SU-DHL-6 (cell line): ENCODE measurements around the gene FERMT2.

ENCODE experiments used
- H2AFZ ChIP-seq: fragments of 200-600 bp; sonication (generic); 2 replicates; pipeline ENCODE4 v1.6.1; 2014; ENCODE audit warnings: low read depth, mild to moderate bottlenecking, moderate library complexity, mixed read lengths, antibody characterized with exemption, low read length; ENCODE audit not compliant: severe bottlenecking
- H3F3A ChIP-seq: fragments of 200-600 bp; shearing (Covaris generic); 2 replicates; pipeline ENCODE4 v1.6.0; 2016; ENCODE audit warnings: antibody characterized with exemption, mild to moderate bottlenecking; ENCODE audit not compliant: insufficient read depth
- H3K27ac ChIP-seq: fragments of 200-600 bp; sonication (generic); 2 replicates; pipeline ENCODE4 v1.5.1; 2016; ENCODE audit warnings: low read depth, mild to moderate bottlenecking, low read length, moderate library complexity, mixed read lengths
- H3K27me3 ChIP-seq: fragments of 200-600 bp; sonication (generic), shearing (Covaris generic); 2 replicates; pipeline ENCODE4 v1.6.0; 2014; ENCODE audit warnings: mild to moderate bottlenecking, low read length
- H3K36me3 ChIP-seq: fragments of 200-600 bp; sonication (generic); 2 replicates; pipeline ENCODE4 v1.6.1; 2014; ENCODE audit warnings: mild to moderate bottlenecking, low read length, mixed read lengths
- H3K4me2 ChIP-seq: fragments of 300-600, 200-600 bp; shearing (Covaris generic), sonication (generic); 2 replicates; pipeline ENCODE4 v1.6.0; 2014; ENCODE audit warnings: low read length, low read depth, mild to moderate bottlenecking; ENCODE audit not compliant: poor library complexity, severe bottlenecking
- H3K4me3 ChIP-seq: fragments of 200-600 bp; sonication (generic); 2 replicates; pipeline ENCODE4 v1.5.1; 2014; ENCODE audit warnings: antibody characterized with exemption, low read length, mild to moderate bottlenecking, mixed read lengths; ENCODE audit not compliant: insufficient read depth, poor library complexity, severe bottlenecking
- H3K79me2 ChIP-seq: fragments of 200-600 bp; sonication (generic); 2 replicates; pipeline ENCODE4 v1.6.1; 2014; ENCODE audit warnings: mild to moderate bottlenecking, low read length, moderate library complexity; ENCODE audit not compliant: insufficient read depth
- H3K9ac ChIP-seq: fragments of 200-600 bp; sonication (generic); 2 replicates; pipeline ENCODE4 v1.7.0; 2014; ENCODE audit warnings: mild to moderate bottlenecking, low read length
- H3K9me2 ChIP-seq: fragments of 200-600 bp; sonication (generic); replicated peaks from 2 replicates; pipeline ENCODE4 v1.6.1; 2014; ENCODE audit warnings: low read length; ENCODE audit not compliant: insufficient read depth
- H3K9me3 ChIP-seq: fragments of 200-600 bp; sonication (generic); 2 replicates; pipeline ENCODE4 v1.6.1; 2014; ENCODE audit warnings: low read length, mixed read lengths; ENCODE audit not compliant: insufficient read depth
- H4K20me1 ChIP-seq: fragments of 200-600 bp; sonication (generic); 2 replicates; pipeline ENCODE4 v1.6.1; 2014; ENCODE audit warnings: low read depth, mild to moderate bottlenecking, antibody characterized with exemption, low read length, moderate library complexity, mixed read lengths
- EZH2phosphoT487 ChIP-seq: fragments of 200-600 bp; sonication (generic), shearing (Covaris generic); conservative IDR thresholded peaks from 2 replicates; pipeline ENCODE4 v1.6.1; 2018; ENCODE audit warnings: mild to moderate bottlenecking, antibody characterized with exemption, low read length, moderate library complexity, mixed read lengths
- TF ChIP-seq, protein P1 (sequence below): fragments of 200-600 bp; sonication (generic); IDR thresholded peaks from one replicate; pipeline ENCODE4 v1.5.1; 2017; ENCODE audit warnings: antibody characterized with exemption, mild to moderate bottlenecking, low read length, moderate library complexity; ENCODE audit not compliant: insufficient read depth, poor library complexity, severe bottlenecking

Gene FERMT2

DNA sequence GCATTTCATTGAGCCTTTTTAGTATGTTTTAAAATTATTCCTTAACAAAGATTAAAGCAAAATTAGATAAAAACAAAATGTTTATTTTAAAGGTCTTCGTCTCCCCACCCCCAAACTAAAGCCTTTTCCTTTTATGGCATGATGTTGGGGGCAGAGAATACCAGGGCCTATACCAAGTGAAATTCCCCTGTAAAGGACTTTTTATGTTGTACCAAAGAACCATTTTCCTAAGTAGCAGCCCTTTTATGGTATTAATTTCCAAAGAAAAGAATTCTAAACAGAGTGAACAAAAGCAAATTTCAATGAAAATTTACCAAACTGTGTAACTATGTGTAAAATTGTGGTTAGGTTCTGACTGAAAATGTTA is 87.5 kb downstream of the FERMT2 start:
- no peaks in the 10 kb centered on the region for H3K9me2 ChIP-seq
- no peaks in the 10 kb centered on the region for H3K36me3 ChIP-seq
- no peak overlapping the region for H3K27ac ChIP-seq
- no peak overlapping the region for H3K4me3 ChIP-seq
- no peaks in the 10 kb centered on the region for H3K9me3 ChIP-seq
- TF ChIP-seq, protein P1, sequence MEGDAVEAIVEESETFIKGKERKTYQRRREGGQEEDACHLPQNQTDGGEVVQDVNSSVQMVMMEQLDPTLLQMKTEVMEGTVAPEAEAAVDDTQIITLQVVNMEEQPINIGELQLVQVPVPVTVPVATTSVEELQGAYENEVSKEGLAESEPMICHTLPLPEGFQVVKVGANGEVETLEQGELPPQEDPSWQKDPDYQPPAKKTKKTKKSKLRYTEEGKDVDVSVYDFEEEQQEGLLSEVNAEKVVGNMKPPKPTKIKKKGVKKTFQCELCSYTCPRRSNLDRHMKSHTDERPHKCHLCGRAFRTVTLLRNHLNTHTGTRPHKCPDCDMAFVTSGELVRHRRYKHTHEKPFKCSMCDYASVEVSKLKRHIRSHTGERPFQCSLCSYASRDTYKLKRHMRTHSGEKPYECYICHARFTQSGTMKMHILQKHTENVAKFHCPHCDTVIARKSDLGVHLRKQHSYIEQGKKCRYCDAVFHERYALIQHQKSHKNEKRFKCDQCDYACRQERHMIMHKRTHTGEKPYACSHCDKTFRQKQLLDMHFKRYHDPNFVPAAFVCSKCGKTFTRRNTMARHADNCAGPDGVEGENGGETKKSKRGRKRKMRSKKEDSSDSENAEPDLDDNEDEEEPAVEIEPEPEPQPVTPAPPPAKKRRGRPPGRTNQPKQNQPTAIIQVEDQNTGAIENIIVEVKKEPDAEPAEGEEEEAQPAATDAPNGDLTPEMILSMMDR: no peak
- TF ChIP-seq EZH2phosphoT487: no peak
- H3K4me2 ChIP-seq: no peak overlapping the region
- no peak overlapping the region for H2AFZ ChIP-seq
- no peaks in the 10 kb centered on the region for H3K27me3 ChIP-seq
- no peak overlapping the region for H3K9ac ChIP-seq
- H4K20me1 ChIP-seq: no peaks in the 10 kb centered on the region
- no peaks in the 10 kb centered on the region for H3F3A ChIP-seq
- H3K79me2 ChIP-seq: no peaks in the 10 kb centered on the region

- no peaks in the 10 kb centered on the region for H3K9me2 ChIP-seq
- H3K9ac ChIP-seq: no peak overlapping the region
- H3K36me3 ChIP-seq: no peaks in the 10 kb centered on the region
- no peaks in the 10 kb centered on the region for H3K27me3 ChIP-seq
- H3F3A ChIP-seq: no peaks in the 10 kb centered on the region
- H3K4me3 ChIP-seq: no peak overlapping the region
- TF ChIP-seq, protein P1: no peak
- TF ChIP-seq EZH2phosphoT487: no peak
- H3K27ac ChIP-seq: no peak overlapping the region
- no peaks in the 10 kb centered on the region for H4K20me1 ChIP-seq
- no peak overlapping the region for H3K4me2 ChIP-seq
- H2AFZ ChIP-seq: no peak overlapping the region
- H3K9me3 ChIP-seq: no peaks in the 10 kb centered on the region
- H3K79me2 ChIP-seq: no peaks in the 10 kb centered on the region
These were observed 88.1 kb downstream of the FERMT2 start for GRCh38 chr14:52862632-52863333.

- Histone ChIP-seq H3K4me2 (no peak overlapping the region), H2AFZ (no peak overlapping the region), H3K4me3 (no peak overlapping the region), H3K27me3 (no peaks in the 10 kb centered on the region), H3K79me2 (no peaks in the 10 kb centered on the region), H3K9ac (no peak overlapping the region), H3K36me3 (no peaks in the 10 kb centered on the region), H3K9me2 (no peaks in the 10 kb centered on the region), H3K9me3 (no peaks in the 10 kb centered on the region), H4K20me1 (no peaks in the 10 kb centered on the region), H3K27ac (no peak overlapping the region), H3F3A (no peaks in the 10 kb centered on the region)
- TF ChIP-seq, protein P1: no peak
- no peak for TF ChIP-seq EZH2phosphoT487
These were observed 89.4 kb downstream of the FERMT2 start for GRCh38 chr14:52861403-52861802.
